Astrocyte of the hippocampus (primary cell): Measurements from ENCODE around the gene VPS52.

Source experiments
- DNase-seq: peaks from one replicate; pipeline ENCODE4 v3.0.0; 2011; ENCODE audit warnings: low read depth, low spot score

Gene VPS52

GRCh38 chr6:33271468-33272274 lies at the start of gene VPS52, which contains the start of gene RPS18:
Gene VPS52, minus strand, starts transcription at chr6:33271876. Its CDS starts 201 bp downstream, at chr6:33271675.
Gene RPS18, plus strand, starts transcription at chr6:33272075. Its CDS starts 45 bp downstream, at chr6:33272120.
- DNase-seq = peak; percentile 99

- DNase-seq = no peak
These were observed 49.6 kb upstream of the VPS52 start for GRCh38 chr6:33321227-33321626.

GRCh38 chr6:33320315-33321181 lies 48.9 kb upstream of the VPS52 start:
- peak; percentile 82 for DNase-seq

- DNase-seq = no peak
These were observed 48.3 kb upstream of the VPS52 start for GRCh38 chr6:33319939-33320314.

- no peak for DNase-seq
These were observed 46.9 kb upstream of the VPS52 start for GRCh38 chr6:33318426-33319073.

GRCh38 chr6:33317669-33318425 lies 46.2 kb upstream of the VPS52 start, which contains the start of gene ZBTB22:
Gene ZBTB22, minus strand, starts transcription at chr6:33317744. Its CDS starts 828 bp downstream, at chr6:33316916.
- peak; percentile 99 for DNase-seq

- DNase-seq = no peak
These were observed 45.7 kb upstream of the VPS52 start for GRCh38 chr6:33317419-33317668.

- DNase-seq = no peak
These were observed 45.1 kb upstream of the VPS52 start for GRCh38 chr6:33316603-33317418.

- no peak for DNase-seq
These were observed 44.3 kb upstream of the VPS52 start for GRCh38 chr6:33315793-33316602.

GRCh38 chr6:33314943-33315792 lies 43.5 kb upstream of the VPS52 start:
- no peak for DNase-seq

GRCh38 chr6:33314515-33314942 lies 42.9 kb upstream of the VPS52 start:
- DNase-seq = peak; percentile 68

GRCh38 chr6:33313709-33314514 lies 42.2 kb upstream of the VPS52 start, which contains the start of gene TAPBP:
Gene TAPBP, minus strand, starts transcription at chr6:33314078. Its CDS starts 37 bp downstream, at chr6:33314041.
- peak; percentile 81 for DNase-seq

- DNase-seq = peak; percentile 65
These were observed 41.5 kb upstream of the VPS52 start for GRCh38 chr6:33313105-33313708.

- peak; percentile 83 for DNase-seq
These were observed 40.9 kb upstream of the VPS52 start for GRCh38 chr6:33312361-33313104.

GRCh38 chr6:33306356-33306755 lies 34.7 kb upstream of the VPS52 start:
- no peak for DNase-seq

- DNase-seq = no peak
These were observed 33.4 kb upstream of the VPS52 start for GRCh38 chr6:33305052-33305451.

GRCh38 chr6:33304216-33304615 lies 32.5 kb upstream of the VPS52 start:
- DNase-seq = no peak
